Lower lobe of right lung (tissue), 2 donors: Measurements from ENCODE around the gene STAB2. TPM values are rescaled to one million over a fixed set of nuclear protein-coding genes. Genes with fewer than 3 reads are reported as not detected.

Experiments used
- ATAC-seq, 2 donors: fragments of 200-7000 bp; cut with Tn5 transposase; one replicate each; pipeline ENCODE4 v1.9.1; 2020 to 2022; ENCODE audit warnings: mild to moderate bottlenecking in 2 of 2, moderate library complexity in 2 of 2
- DNase-seq: peaks from one replicate; pipeline ENCODE4 v3.0.0-alpha.2; 2020
- H3K27ac ChIP-seq: fragments of 200-600 bp; one replicate; pipeline ENCODE4 v1.8.0; 2022
- H3K27me3 ChIP-seq: fragments of 200-600 bp; one replicate; pipeline ENCODE4 v1.8.0; 2022; ENCODE audit warnings: low read depth
- H3K36me3 ChIP-seq: fragments of 200-600 bp; one replicate; pipeline ENCODE4 v1.8.0; 2022; ENCODE audit warnings: mild to moderate bottlenecking
- H3K4me1 ChIP-seq: fragments of 200-600 bp; one replicate; pipeline ENCODE4 v1.8.0; 2022
- H3K4me3 ChIP-seq: fragments of 200-600 bp; one replicate; pipeline ENCODE4 v1.8.0; 2022; ENCODE audit warnings: mild to moderate bottlenecking
- H3K9me3 ChIP-seq: fragments of 200-600 bp; one replicate; pipeline ENCODE4 v1.8.0; 2022
- intact Hi-C: fragments of 100-400 bp; cut with DNase I; formaldehyde crosslinking; loops from one replicate; pipeline ENCODE4 v1.11.0; 2022
- total RNA-seq: library from RNA; stranded (reverse); fragmentation: NEBNext Ultra II Directional; extraction: Animal tissue kit (Norgen Biotek cat#: 25700); gene quantifications from one replicate; pipeline ENCODE4 v1.2.1, GENCODE V29; 2021
- TF ChIP-seq, protein P1 (sequence below): fragments of 200-600 bp; IDR thresholded peaks from one replicate; pipeline ENCODE4 v1.8.0; 2022; ENCODE audit warnings: antibody characterized with exemption, mild to moderate bottlenecking
- donor health status: DM: no; HTN: yes; CAD: no; lungs with severe emphysema.

The STAB2 gene
- total RNA-seq, 1 donor from 2014 or later = 1.4 TPM

DNA sequence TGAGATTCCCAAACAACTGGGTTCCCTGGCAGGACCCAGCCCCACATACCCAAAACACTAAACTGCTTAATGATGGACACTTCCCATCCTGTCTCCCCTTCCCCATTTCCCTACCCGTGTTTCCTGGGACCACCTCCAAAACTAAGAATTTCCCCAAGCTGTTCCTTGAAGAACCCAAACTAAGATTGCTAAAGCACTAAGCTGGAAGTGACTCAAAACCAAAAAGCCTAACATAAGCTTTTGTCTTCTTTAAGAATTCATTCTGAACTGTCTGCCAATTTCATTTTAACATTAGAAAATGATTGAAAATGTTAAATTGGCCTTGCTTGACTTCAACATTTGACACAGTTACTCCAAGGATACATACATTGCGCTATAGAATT lies 29.5 kb upstream of the STAB2 start:
- Histone ChIP-seq H3K9me3 (no peaks in the 10 kb centered on the region), H3K27ac (no peak overlapping the region), H3K4me1 (no peaks in the 10 kb centered on the region), H3K27me3 (no peaks in the 10 kb centered on the region), H3K36me3 (no peaks in the 10 kb centered on the region), H3K4me3 (no peak overlapping the region)
- TF ChIP-seq, protein P1, sequence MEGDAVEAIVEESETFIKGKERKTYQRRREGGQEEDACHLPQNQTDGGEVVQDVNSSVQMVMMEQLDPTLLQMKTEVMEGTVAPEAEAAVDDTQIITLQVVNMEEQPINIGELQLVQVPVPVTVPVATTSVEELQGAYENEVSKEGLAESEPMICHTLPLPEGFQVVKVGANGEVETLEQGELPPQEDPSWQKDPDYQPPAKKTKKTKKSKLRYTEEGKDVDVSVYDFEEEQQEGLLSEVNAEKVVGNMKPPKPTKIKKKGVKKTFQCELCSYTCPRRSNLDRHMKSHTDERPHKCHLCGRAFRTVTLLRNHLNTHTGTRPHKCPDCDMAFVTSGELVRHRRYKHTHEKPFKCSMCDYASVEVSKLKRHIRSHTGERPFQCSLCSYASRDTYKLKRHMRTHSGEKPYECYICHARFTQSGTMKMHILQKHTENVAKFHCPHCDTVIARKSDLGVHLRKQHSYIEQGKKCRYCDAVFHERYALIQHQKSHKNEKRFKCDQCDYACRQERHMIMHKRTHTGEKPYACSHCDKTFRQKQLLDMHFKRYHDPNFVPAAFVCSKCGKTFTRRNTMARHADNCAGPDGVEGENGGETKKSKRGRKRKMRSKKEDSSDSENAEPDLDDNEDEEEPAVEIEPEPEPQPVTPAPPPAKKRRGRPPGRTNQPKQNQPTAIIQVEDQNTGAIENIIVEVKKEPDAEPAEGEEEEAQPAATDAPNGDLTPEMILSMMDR = no peak
- intact Hi-C loops = no loop called here
- ATAC-seq = no peak
- DNase-seq = no peak

DNA sequence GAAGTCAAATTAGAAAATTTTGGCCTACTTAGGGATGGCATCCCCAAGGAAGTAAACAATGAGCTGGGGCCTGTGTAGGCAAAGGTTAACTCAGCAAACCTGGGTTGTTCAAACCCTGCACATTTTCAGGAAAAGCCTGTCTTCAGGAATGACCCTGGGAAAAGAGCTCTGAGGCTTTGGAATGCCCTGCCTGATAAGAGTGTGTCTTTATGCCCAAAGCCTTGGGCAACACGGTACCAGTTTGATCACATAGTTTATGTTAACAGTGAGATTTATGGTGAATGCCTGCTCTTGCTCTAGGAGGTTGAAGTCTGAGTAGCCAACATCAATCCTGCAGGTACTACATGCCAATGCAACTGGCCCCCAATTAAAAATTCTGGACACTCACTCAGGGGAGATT lies 28.2 kb upstream of the STAB2 start:
- no peak overlapping the region for H3K27ac ChIP-seq
- H3K4me3 ChIP-seq = no peak overlapping the region
- DNase-seq (no peak), ATAC-seq (no peak)
- intact Hi-C loops = no loop called here
- H3K4me1 ChIP-seq = no peaks in the 10 kb centered on the region
- TF ChIP-seq, protein P1 = no peak
- H3K27me3 ChIP-seq = no peaks in the 10 kb centered on the region
- no peaks in the 10 kb centered on the region for H3K9me3 ChIP-seq
- H3K36me3 ChIP-seq = no peaks in the 10 kb centered on the region

DNA sequence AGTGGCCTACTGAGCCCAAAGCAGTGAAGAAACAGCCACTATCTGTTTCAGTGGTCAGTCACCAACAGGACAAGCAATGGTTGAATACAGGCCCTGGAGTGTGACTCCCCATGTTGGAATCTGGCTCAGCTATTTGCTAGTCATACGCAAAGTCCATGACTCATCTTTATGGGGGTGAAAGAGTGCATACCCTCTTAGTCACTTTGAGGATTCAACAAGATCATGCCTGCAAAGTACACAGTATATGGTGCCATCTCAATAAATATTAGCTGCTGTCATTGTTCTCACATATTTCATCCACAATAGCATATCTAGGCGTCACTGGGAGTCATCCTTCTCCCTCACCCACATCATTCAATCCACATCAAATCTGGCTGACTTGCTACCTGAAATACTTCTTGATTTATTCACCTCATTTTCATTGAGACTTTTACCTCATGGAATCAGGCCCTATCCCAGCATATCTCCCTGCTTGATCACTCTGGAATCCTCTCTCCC lies 26.4 kb upstream of the STAB2 start:
- Histone ChIP-seq H3K4me1 (no peaks in the 10 kb centered on the region), H3K27ac (no peak overlapping the region), H3K36me3 (no peaks in the 10 kb centered on the region), H3K27me3 (no peaks in the 10 kb centered on the region), H3K9me3 (no peaks in the 10 kb centered on the region), H3K4me3 (no peak overlapping the region)
- no peak for DNase-seq
- intact Hi-C loops = no loop called here
- ATAC-seq = no peak
- TF ChIP-seq, protein P1 = no peak

DNA sequence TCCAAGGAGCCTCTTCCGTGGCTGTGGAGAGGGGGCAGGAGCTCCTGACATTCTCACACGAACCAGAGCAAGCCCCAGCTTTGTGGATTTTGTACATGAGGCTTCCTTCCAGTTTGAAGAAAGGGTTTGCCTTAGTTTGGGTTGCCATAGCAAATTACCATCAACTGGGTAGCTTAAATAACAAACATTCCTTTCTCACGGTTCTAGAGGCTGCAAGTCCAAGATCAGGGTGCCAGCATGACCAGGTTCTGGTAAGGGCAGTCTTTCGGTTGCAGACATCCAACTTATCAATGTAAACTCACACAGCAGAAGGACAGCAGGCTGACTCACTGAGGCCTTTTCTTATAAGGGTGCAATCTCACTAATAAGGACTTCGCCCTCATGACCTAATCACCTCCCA lies 25.9 kb upstream of the STAB2 start:
- intact Hi-C loops = no loop called here
- Histone ChIP-seq H3K4me1 (no peaks in the 10 kb centered on the region), H3K27me3 (no peaks in the 10 kb centered on the region), H3K36me3 (no peaks in the 10 kb centered on the region), H3K4me3 (no peak overlapping the region), H3K9me3 (peaks cover 2% of the 10 kb centered on the region), H3K27ac (no peak overlapping the region)
- no peak for DNase-seq
- TF ChIP-seq, protein P1 = no peak
- no peak for ATAC-seq

DNA sequence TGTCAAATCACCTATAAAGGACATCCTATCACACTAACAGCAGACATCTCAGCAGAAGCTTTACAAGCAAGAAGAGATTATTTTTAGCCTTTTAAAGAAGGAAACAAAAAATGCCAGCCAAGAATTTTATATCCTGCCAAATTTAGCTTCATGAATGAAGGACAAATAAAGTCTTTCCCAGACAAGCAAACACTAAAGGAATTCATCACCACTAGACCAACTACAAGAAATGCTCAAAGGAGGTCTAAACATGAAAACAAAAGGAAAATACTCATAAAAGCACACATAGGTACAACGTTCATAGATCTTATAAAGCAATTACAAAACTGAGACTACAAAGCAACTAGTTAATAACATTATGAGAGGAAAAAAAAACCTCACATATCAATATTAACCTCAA lies 20.7 kb upstream of the STAB2 start:
- H3K27me3 ChIP-seq = peaks cover 11% of the 10 kb centered on the region
- H3K4me1 ChIP-seq = no peaks in the 10 kb centered on the region
- no peaks in the 10 kb centered on the region for H3K36me3 ChIP-seq
- TF ChIP-seq, protein P1 = no peak
- H3K27ac ChIP-seq = no peak overlapping the region
- intact Hi-C loops = no loop called here
- no peak overlapping the region for H3K4me3 ChIP-seq
- no peak for ATAC-seq
- peaks cover 4% of the 10 kb centered on the region for H3K9me3 ChIP-seq
- no peak for DNase-seq

DNA sequence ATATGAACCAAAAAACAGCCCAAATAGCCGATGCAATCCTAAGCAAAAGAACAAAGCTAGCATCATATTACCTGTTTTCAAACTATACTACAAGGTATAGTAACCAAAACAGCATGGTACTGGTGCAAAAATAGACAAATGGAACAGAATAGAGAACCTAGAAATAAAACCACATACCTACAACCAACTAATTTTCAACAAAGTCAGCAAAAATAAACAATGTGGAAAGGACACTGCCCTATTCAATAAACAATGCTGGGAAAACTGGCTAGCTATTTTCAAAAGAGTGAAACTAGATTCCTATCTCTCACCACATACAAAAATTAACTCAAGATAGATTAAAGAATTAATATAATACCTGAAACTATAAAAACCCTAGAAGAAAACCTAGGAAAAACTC lies 17.8 kb upstream of the STAB2 start:
- intact Hi-C loops = no loop called here
- no peaks in the 10 kb centered on the region for H3K4me1 ChIP-seq
- DNase-seq = no peak
- H3K27me3 ChIP-seq = peaks cover 12% of the 10 kb centered on the region
- no peak for ATAC-seq
- TF ChIP-seq, protein P1 = no peak
- H3K4me3 ChIP-seq = no peak overlapping the region
- H3K36me3 ChIP-seq = no peaks in the 10 kb centered on the region
- no peak overlapping the region for H3K27ac ChIP-seq
- H3K9me3 ChIP-seq = peaks cover 4% of the 10 kb centered on the region
